HG02870 (cell line): ENCODE results near the gene COPS3.

Experiments used
- ATAC-seq: cut with Tn5 transposase; IDR thresholded peaks from one replicate; pipeline ENCODE4 v1.9.1; 2021; ENCODE audit warnings: mild to moderate bottlenecking, moderate library complexity; ENCODE audit not compliant: unreplicated experiment

The COPS3 gene

DNA sequence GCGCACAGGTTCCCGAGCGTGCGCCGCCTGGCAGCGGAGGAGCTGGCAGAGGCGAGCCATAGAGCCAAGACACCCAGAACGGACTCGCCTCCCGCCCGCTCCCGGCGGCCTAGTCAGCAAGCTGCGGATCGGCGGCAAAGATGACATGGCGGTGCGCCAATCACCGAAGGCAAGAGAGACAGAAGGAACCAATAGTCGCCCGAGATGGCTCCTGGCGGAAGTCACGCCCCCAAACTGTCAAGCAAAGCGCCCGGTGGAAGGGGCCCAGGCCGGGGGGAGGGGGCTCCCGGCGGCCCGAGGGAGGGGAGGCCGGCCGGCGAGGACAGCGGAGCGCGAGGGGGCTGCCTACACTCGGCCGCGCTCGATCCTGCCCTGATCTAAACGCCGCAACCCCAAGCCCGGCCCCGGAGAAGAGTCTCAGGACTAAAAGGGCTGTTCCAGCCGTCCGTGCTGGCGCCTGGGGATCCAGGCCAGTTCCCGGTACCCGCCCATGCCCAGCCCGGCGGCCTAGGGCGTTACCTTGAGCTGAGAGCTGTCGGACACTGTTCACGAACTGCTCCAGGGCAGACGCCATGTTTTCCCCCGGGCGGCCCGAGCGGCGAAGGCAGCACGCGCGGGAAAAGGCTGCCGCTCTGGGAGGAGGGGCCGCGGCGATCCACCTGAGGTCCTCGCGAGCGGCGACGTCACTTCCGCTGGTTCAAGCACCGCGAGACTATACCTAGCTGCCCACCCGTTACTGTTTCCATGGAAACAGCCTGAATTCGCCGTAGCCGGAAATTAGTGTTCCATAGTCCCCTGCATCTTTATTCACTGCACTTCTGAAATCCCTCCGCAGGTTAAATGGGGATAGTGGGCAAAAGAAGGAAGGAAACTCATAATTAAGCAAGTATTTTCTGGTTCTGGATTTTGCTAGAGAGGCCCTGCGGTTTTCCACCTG, at the start of gene COPS3:
Gene COPS3, minus strand, starts transcription at position 634 of the 937 bp plus-strand sequence. Its CDS starts 60 bp downstream, at position 574.
- peak; percentile 89 for ATAC-seq

- ATAC-seq = no peak
Measured at GRCh38 chr17:17328251-17328650, 47.2 kb upstream of the COPS3 start.

- ATAC-seq = no peak
Measured at GRCh38 chr17:17326275-17326875, 45.3 kb upstream of the COPS3 start.

- ATAC-seq = no peak
Measured at GRCh38 chr17:17325816-17326215, 44.8 kb upstream of the COPS3 start.

GRCh38 chr17:17325228-17325627, 44.2 kb upstream of the COPS3 start:
- ATAC-seq = no peak

- no peak for ATAC-seq
Measured at GRCh38 chr17:17324616-17325015, 43.6 kb upstream of the COPS3 start.

DNA sequence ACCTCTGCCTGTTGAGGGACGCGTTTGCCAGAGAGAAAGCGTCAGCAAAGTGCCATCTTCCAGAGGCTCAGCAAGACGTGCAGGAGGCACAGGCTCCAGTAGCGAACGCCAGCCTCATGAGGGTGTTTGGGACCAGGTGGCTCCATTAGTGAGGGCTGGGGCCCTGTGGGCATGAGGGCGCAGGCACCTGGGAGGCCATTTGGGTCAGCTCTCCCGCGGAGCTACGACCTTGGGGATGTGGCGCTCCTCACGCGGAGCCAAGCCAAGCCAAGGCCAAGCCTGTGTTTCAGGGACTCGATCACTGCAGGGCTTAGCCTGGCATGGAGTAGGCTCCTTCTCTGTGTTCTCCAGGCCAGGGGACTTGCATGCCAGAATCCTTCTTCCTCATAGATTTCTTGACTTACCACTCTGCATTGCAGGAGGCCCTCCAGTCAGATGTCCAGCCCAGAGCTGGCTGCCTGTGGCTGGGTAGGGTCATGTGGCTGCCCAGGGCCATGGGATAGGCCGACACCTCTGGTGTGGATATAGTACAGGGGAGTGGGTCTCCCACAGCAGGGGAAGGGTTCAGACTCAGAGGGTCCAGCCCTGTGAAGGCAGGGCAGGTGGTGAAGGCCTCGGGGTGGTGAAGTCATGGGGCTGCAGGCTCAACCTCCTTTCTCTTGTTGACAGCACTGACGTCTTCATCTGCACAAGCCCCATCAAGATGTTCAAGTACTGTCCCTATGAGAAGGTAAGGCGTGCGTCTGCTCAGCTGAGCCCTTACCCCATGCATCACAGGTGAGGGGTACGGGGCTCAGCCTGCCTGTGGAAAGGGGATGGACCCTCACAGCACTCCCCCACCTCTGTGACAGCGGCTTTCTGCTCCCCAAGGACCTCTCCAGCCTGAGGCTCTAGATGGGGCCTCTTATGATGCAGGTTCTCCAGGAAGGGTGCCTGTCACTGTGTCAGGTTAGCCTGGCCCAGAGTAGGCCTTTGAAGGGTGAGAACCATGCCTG, 41.8 kb upstream of the COPS3 start:
- ATAC-seq = no peak

DNA sequence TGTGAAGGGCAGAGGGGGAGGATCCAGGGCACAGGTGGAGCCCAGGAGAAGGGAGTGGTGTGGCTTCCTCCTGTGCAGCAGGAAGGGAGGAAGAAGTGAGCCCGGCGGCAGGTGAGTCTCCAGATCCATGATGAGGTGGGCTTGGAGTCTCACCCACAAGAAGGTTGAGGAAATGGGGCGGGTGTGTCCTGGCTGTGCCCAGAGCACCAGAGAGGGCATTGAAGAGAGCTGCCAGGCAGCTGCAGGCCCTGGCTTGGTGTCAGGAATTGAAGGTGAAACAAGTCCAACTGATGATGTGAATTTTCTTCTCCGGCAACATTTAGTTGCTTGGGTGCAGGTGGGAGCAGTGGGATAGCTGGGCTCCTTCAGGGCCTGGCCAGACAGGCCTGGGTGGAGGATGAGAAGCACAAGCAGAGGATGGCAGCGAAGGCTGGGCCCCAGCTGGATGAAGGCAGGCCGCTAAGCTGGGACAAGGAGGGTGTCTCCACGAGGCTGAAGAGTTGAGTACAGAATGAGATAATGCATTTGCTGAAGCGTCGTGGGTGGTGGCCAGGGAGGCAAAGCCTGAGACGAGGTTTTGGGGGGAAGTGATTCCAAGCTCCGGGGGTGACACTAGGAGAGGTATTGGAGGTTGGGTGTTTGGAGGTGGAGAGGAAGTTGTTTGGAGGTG, 40.4 kb upstream of the COPS3 start:
- no peak for ATAC-seq

DNA sequence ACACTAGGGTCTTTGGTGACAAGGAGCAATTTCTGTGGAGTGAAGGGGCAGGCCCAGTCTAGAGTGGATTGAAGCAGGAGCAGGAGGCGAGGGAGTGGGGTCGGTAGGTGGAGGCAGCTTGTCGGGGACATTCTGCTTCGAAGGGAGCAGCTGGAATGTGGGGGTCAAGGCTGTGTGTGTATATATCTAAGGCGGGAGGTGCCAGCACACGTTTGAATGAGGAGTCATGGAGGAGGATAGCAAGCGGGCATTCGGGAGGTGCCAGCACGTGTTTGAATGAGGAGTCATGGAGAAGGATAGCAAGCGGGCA, 39.8 kb upstream of the COPS3 start:
- no peak for ATAC-seq

GRCh38 chr17:17320188-17320910, 39.3 kb upstream of the COPS3 start:
- no peak for ATAC-seq

DNA sequence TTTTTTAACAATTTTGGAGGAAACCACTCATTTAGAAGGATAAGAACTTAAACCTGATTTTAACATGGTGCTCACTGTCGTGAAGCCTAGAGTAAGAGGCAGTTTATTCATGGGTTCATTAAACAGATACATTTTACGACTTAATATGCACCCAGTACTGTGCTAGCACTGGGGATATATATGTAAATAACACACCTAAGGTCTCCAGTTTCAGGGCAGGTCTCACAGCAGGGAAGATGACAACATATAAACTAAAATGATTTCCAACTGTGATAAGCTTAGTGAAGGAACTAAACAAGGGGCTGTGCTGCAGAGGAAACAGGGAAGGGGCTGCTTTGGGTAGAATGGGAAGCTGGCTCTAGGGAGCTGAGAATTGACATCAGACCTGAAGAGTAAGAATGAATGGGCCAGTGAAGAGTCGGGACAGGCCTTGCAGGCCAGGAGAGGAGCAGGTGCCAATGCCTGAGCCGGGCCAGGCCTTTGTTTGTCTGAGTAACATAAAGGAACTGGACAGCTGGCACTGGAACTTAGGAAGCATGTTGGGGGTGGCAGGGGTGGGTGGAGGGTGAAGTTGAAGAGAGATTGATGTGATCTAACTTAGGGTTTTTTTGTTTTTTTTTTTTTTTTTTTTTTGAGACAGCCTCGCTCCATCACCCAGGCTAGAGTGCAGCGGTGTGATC, 34.2 kb upstream of the COPS3 start:
- ATAC-seq = no peak

DNA sequence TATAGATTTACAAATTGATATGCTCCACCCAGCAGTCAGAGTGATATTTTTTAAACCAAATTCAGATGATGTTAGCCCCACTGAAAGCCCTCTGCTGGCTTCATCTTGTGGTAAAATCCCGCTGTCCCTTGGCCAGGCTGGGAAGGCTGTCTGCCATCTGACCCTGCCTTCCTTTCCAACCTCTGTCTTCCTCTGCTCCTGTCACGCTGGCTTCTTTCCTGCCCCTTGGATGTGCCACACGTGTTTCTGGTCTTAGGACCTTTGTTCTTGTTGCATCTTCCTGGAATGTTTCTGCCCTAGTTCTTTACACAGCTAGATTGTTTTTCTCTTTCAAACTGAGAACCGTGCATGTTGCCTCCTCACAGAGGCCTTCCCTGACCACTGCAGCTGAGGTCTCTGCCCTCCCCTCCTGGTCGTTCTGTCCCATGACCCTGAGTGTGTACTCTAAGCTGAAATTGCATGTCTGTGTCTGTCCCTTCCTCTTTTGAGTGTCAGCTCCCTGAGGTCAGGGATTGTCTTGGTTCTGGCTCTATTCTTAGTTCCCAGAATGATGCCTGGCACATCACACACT, 33.5 kb upstream of the COPS3 start:
- no peak for ATAC-seq

DNA sequence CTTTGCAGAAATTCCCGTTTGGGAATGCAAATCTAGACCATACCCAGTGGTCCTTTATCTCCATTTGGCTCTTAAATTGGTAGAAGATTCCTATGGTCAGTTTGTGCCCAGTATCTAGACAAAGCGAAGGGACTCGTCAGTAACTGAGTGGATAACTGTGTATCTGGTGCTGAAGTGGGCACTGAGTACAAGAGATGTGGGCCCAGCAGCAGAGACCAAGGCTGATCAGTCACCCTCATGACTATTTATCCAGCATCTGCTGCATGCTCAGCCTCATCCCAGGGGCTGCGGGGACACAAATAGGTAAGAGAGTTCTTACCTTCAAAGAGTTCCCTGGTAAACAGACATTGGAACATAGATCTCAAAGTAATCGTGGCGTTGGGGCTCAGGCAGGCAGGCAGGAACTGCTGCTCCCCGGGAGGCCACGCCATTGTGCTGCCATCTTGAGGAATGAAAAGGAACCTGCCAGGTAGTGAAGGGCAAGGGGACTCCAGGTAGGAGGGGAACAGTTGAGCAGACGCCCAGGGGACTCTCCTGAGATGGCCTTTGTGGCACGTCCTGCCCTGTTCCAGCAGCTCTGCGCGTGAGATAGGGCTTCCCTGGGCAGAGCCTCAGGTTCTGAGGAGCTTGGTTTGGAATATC, 32.4 kb upstream of the COPS3 start:
- ATAC-seq = peak; percentile 48

GRCh38 chr17:17309356-17309755, 28.3 kb upstream of the COPS3 start:
- ATAC-seq = no peak

DNA sequence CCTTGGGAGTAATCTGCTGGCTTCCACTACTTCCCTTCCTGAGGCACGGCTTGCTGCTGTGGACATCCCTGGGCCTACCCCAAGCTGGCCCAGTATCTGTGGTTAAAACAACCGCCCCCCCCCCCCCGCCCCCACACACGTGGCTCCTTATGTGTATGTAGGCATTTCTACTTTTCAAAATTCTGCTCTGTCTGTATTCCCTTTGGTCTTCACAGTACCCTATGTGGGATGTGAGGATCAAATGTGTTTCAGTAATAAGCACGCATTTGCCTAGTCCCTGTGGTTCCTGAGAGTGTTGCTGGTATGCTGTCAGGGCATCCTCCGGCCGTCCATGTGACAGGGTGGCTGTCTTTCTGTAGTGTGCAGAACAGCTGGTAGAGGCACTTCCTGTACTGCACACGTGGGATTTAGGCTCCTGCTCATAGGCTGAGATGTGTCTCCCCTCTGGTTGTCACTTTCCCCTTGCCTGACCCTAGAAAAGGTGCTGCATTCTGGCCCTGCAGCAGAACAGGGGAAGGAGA, 24.3 kb upstream of the COPS3 start:
- peak; percentile 58 for ATAC-seq

- no peak for ATAC-seq
Measured at GRCh38 chr17:17304521-17304985, 23.5 kb upstream of the COPS3 start.

DNA sequence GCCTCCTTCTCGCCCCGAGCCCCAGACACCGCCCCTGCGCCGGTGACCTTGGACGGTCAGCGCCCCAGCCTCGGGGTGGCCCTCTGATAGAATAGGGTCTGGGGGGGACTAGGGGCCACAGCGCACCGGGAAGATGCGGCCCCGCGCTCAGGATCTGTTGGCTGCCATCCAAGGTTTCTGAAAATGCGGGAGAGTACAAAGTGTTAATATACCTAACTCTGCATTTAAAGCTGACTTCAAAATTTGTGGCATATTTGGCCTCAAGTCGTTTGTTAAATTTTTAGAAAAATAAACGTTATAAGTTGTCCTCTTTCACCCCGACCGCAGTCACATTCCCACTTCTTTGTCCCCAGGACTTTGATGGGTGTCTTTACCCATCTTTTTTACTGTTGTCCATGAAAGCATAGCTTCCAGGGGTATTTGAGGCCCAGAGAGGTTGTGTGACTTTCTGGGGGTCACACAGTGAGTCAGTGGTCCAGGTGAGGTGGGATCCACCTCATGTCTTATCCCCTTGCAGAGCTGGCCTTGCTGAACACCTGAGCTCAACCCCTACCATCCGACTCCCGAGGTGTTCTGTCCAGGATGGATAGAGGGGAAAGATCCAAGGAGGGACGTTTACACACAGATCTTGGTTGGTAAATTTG, 22.9 kb upstream of the COPS3 start:
- ATAC-seq = no peak
